Stomach (tissue), 9 donors: ENCODE results near the gene SEPHS1. TPM values are rescaled to one million over a fixed set of nuclear protein-coding genes. Genes with fewer than 3 reads are reported as not detected.

Experiments
- DNase-seq, 2 donors: peaks; one replicate each; pipeline versions ENCODE4 v3.0.0 to v3.0.0-alpha.2; 2013 to 2019
- H3K27ac ChIP-seq, 5 donors: fragments of 200-600 bp in 4 of 5; sonication (generic) in 4 of 5; one replicate each; pipeline ENCODE4 v1.5.1; 2013 to 2019; ENCODE audit warnings: mild to moderate bottlenecking in 1 of 5, moderate library complexity in 1 of 5
- H3K27me3 ChIP-seq, 3 donors: fragments of 200-600 bp; sonication (generic); one replicate each; pipeline ENCODE4 v1.5.1; 2017 to 2019; ENCODE audit warnings: mixed run types in 1 of 3
- H3K36me3 ChIP-seq, 4 donors: fragments of 200-600 bp; sonication (generic); 1 replicate in 3 of 4; 2 replicates in 1 of 4; pipeline ENCODE4 v1.5.1; 2016 to 2019
- H3K4me1 ChIP-seq, 4 donors: fragments of 200-600 bp; sonication (generic); one replicate each; pipeline ENCODE4 v1.5.1; 2016 to 2019
- H3K4me3 ChIP-seq, 4 donors: fragments of 200-600 bp; sonication (generic) in 3 of 4; one replicate each; pipeline ENCODE4 v1.5.1; 2016 to 2019; ENCODE audit warnings: mild to moderate bottlenecking in 1 of 4
- H3K9me3 ChIP-seq, 4 donors: fragments of 200-600 bp; sonication (generic); one replicate each; pipeline ENCODE4 v1.5.1; 2016 to 2019
- CTCF ChIP-seq, 7 experiments: fragments of 450-650 bp in 4 of 7; fragments of 200-600 bp in 3 of 7; sonication (generic) in 3 of 7; IDR thresholded peaks; one replicate each; pipeline ENCODE4 v1.5.1; 2016 to 2019; ENCODE audit warnings: antibody characterized with exemption in 7 of 7, control low read depth in 2 of 7, mild to moderate bottlenecking in 1 of 7
- EP300 ChIP-seq: sonication (generic); formaldehyde crosslinking; IDR thresholded peaks from one replicate; pipeline ENCODE4 v1.6.1; 2017; ENCODE audit warnings: antibody characterized with exemption
- POLR2A ChIP-seq, 4 donors: fragments of 450-650 bp; IDR thresholded peaks; one replicate each; pipeline ENCODE4 v1.6.1; 2016; ENCODE audit warnings: antibody characterized with exemption in 4 of 4, control low read depth in 2 of 4, mild to moderate bottlenecking in 1 of 4, moderate library complexity in 1 of 4
- POLR2AphosphoS5 ChIP-seq, 3 donors: sonication (generic); formaldehyde crosslinking; IDR thresholded peaks; one replicate each; pipeline ENCODE4 v1.6.1; 2016; ENCODE audit warnings: antibody characterized with exemption in 3 of 3
- WGBS, 5 donors: extraction: QIAGEN DNeasy Blood & Tissue Kit in 3 of 5; methylation state at CpG; one replicate each; pipeline versions ENCODE4 v1.1.5 to v1.1.7; 2013 to 2018; 5-methylcytosine and 5-hydroxymethylcytosine counted together
- intact Hi-C: fragments of 100-400 bp; cut with DNase I; formaldehyde crosslinking; loops from one replicate; pipeline ENCODE4 v1.15.1; 2023; ENCODE audit warnings: low total_unique reads
- polyA plus RNA-seq, 3 donors: library from polyadenylated mRNA; stranded (reverse); fragments of 200-250 nt; gene quantifications; one replicate each; pipeline ENCODE4 v1.2.3, GENCODE V29; 2013
- total RNA-seq, 5 donors: library from RNA; depleted of rRNA; stranded (reverse); fragments of >200 nt; gene quantifications; one replicate each; pipeline versions ENCODE4 v1.1.0 to v1.2.3, GENCODE V29; 2014 to 2016
- donor health status: healthy with polysubstance abuse.
- donor health status: Bipolar disorder and iron deficiency.
- donor health status: healthy.

Gene SEPHS1
- total and polyA plus RNA-seq, 8 donors, result 15.2 to 63.0 (median 21.6) TPM

- H3K36me3 ChIP-seq, result peaks cover 10 to 31% (median 27%) of the 10 kb centered on the region in 4 donors
- no peaks in the 10 kb centered on the region for H3K4me1 ChIP-seq
- H3K27ac ChIP-seq, result no peak overlapping the region
- no peak for DNase-seq
- intact Hi-C loops, result no loop called here
- TF ChIP-seq CTCF (IDR thresholded peaks at IDR 0.05), result no peak
- TF ChIP-seq POLR2AphosphoS5 (IDR thresholded peaks at IDR 0.05), result no peak
- TF ChIP-seq POLR2A (IDR thresholded peaks at IDR 0.05), result no peak
- TF ChIP-seq EP300, result no peak
- H3K4me3 ChIP-seq, result no peak overlapping the region
- no peaks in the 10 kb centered on the region for H3K27me3 ChIP-seq
- no peaks in the 10 kb centered on the region for H3K9me3 ChIP-seq
Observed at GRCh38 chr10:13315361-13315760, 32.7 kb downstream of the SEPHS1 start.

GRCh38 chr10:13311177-13311575, 36.9 kb downstream of the SEPHS1 start:
- intact Hi-C loops, result no loop called here
- no peaks in the 10 kb centered on the region for H3K27me3 ChIP-seq
- H3K9me3 ChIP-seq, result no peaks in the 10 kb centered on the region
- TF ChIP-seq POLR2A (IDR thresholded peaks at IDR 0.05) (no peak), EP300 (no peak), CTCF (IDR thresholded peaks at IDR 0.05) (no peak), POLR2AphosphoS5 (IDR thresholded peaks at IDR 0.05) (no peak)
- 66 to 83% (median 82%) methylated on average over 5 of the region's 5 CpGs for WGBS, 5 donors
- no peak overlapping the region for H3K4me3 ChIP-seq
- no peaks in the 10 kb centered on the region for H3K36me3 ChIP-seq
- no peak overlapping the region for H3K27ac ChIP-seq
- no peak for DNase-seq
- no peaks in the 10 kb centered on the region for H3K4me1 ChIP-seq

- H3K9me3 ChIP-seq, result no peaks in the 10 kb centered on the region
Observed at GRCh38 chr10:13310518-13311176, 37.4 kb downstream of the SEPHS1 start.

GRCh38 chr10:13309792-13310191, 38.3 kb downstream of the SEPHS1 start:
- Histone ChIP-seq H3K27me3 (no peaks in the 10 kb centered on the region), H3K4me1 (no peaks in the 10 kb centered on the region), H3K9me3 (no peaks in the 10 kb centered on the region), H3K4me3 (no peak overlapping the region), H3K27ac (no peak overlapping the region), H3K36me3 (no peaks in the 10 kb centered on the region)
- no peak for DNase-seq
- 90 to 100% (median 94%) methylated on average over 2 of the region's 2 CpGs for WGBS, 5 donors
- intact Hi-C loops, result no loop called here
- TF ChIP-seq EP300, result no peak
- TF ChIP-seq POLR2A (IDR thresholded peaks at IDR 0.05), result no peak
- no peak for TF ChIP-seq POLR2AphosphoS5 (IDR thresholded peaks at IDR 0.05)
- no peak for TF ChIP-seq CTCF (IDR thresholded peaks at IDR 0.05)

More at GRCh38 chr10:13310518-13311176, 37.4 kb downstream of the SEPHS1 start:
- intact Hi-C loops, result no loop called here
- Histone ChIP-seq H3K27ac (no peak overlapping the region), H3K36me3 (no peaks in the 10 kb centered on the region), H3K27me3 (no peaks in the 10 kb centered on the region), H3K4me3 (no peak overlapping the region), H3K4me1 (no peaks in the 10 kb centered on the region)
- 79 to 85% (median 83%) methylated on average over 7 of the region's 7 CpGs for WGBS, 5 donors
- TF ChIP-seq POLR2A (IDR thresholded peaks at IDR 0.05) (no peak), EP300 (no peak), CTCF (IDR thresholded peaks at IDR 0.05) (no peak)
- DNase-seq, result no peak
